ENCODE results near the gene MDM4.

- no peak for TF ChIP-seq TAF1 (IDR thresholded peaks at IDR 0.05; ENCODE audit: borderline replicate concordance, insufficient read depth, low read length)
- TF ChIP-seq FOXP2 (optimal IDR thresholded peaks at IDR 0.05; ENCODE audit: borderline replicate concordance, extremely low read depth, extremely low read length, insufficient read depth): no peak
- no peak for TF ChIP-seq POLR2AphosphoS5 (IDR thresholded peaks at IDR 0.05; ENCODE audit: low read depth, low read length)
- no peak for TF ChIP-seq REST (IDR thresholded peaks at IDR 0.05; ENCODE audit: insufficient read depth in 1 of 2, low read depth in 2 of 2, low read length in 2 of 2)
Measured at GRCh38 chr1:204556458-204557052, 40.3 kb downstream of the MDM4 start.
